ENCODE measurements around the gene PDE9A.

- no peak for TF ChIP-seq CTCF (IDR thresholded peaks at IDR 0.05; ENCODE audit: poor library complexity)
- no peak for TF ChIP-seq EZH2 (IDR thresholded peaks at IDR 0.05; ENCODE audit: borderline replicate concordance)
Observed at GRCh38 chr21:42746593-42747275, 93.3 kb downstream of the PDE9A start.
